GM12878 (cell line): Measurements from ENCODE around the gene GRIK2. TPM values are rescaled to one million over a fixed set of nuclear protein-coding genes. Genes with fewer than 3 reads are reported as not detected.

Experiments
- ATAC-seq: fragments of 200-7000 bp; cut with Tn5 transposase; 3 replicates; pipeline ENCODE4 v1.9.1; 2020; ENCODE audit warnings: mild to moderate bottlenecking, moderate library complexity
- BruUV-seq: library from RNA; stranded (reverse); fragments of 400-500 nt; replicated peaks from 2 replicates; lab custom pipeline; 2021; lab: Mats Ljungman, UMichigan
- CTCF ChIA-PET: fragments of 300-600 bp; sonication (Branson Sonifier 250); formaldehyde crosslinking; extraction: SDS; loops from one replicate; lab custom pipeline; 2021; ENCODE audit warnings: inconsistent platforms; lab: Yijun Ruan, JAX
- POLR2A ChIA-PET: fragments of 350-600 bp; formaldehyde crosslinking; extraction: SDS; loops from one replicate; lab custom pipeline; 2021; ENCODE audit warnings: inconsistent platforms; lab: Charles Lee
- RAD21 ChIA-PET: fragments of 300-600 bp; sonication (Branson Sonifier 250); formaldehyde crosslinking; loops from one replicate; lab custom pipeline; 2023; ENCODE audit warnings: antibody characterized with exemption; ENCODE audit not compliant: unreplicated experiment; lab: Charles Lee
- SMC1A ChIA-PET: fragments of 300-600 bp; sonication (Branson Sonifier 250); formaldehyde crosslinking; loops from one replicate; lab custom pipeline; 2023; ENCODE audit not compliant: unreplicated experiment, uncharacterized antibody; lab: Charles Lee
- DNase-seq: peaks from one replicate; pipeline ENCODE4 v3.0.0-alpha.2; 2011; ENCODE audit warnings: low read depth, low spot score
- FAIRE-seq: peaks from 3 replicates; lab custom pipeline; 2011; peaks lifted over from hg19 to GRCh38; lab: Jason Lieb, UNC
- H2AFZ ChIP-seq: 2 replicates; pipeline ENCODE4 v1.6.0; 2011; ENCODE audit warnings: low read depth, low read length, control low read depth; ENCODE audit not compliant: control insufficient read depth
- H3K27ac ChIP-seq: 2 replicates; pipeline ENCODE4 v1.5.1; 2011; ENCODE audit warnings: control low read depth; ENCODE audit not compliant: control insufficient read depth, insufficient read depth
- H3K27me3 ChIP-seq, 2 experiments: replicated peaks in 1 of 2; 2 replicates each; pipeline versions ENCODE4 v1.6.0 to v1.6.1; 2011; ENCODE audit warnings: low read length in 1 of 2; ENCODE audit not compliant: control insufficient read depth in 2 of 2, insufficient read depth in 2 of 2
- H3K36me3 ChIP-seq, 2 experiments: 2 replicates each; pipeline ENCODE4 v1.5.1; 2011; ENCODE audit warnings: low read length in 1 of 2; ENCODE audit not compliant: control insufficient read depth in 2 of 2, insufficient read depth in 2 of 2
- H3K4me1 ChIP-seq: 2 replicates; pipeline ENCODE4 v1.6.1; 2011; ENCODE audit warnings: mild to moderate bottlenecking, low read length, moderate library complexity, mixed read lengths; ENCODE audit not compliant: control insufficient read depth, insufficient read depth
- H3K4me2 ChIP-seq: 2 replicates; pipeline ENCODE4 v1.6.0; 2011; ENCODE audit warnings: control low read depth; ENCODE audit not compliant: control insufficient read depth, insufficient read depth
- H3K4me3 ChIP-seq: fragments of 200-600 bp; sonication (generic); 2 replicates; pipeline ENCODE4 v1.5.1; 2016
- H3K79me2 ChIP-seq: 2 replicates; pipeline ENCODE4 v1.6.0; 2011; ENCODE audit warnings: low read length; ENCODE audit not compliant: control insufficient read depth, insufficient read depth
- H3K9ac ChIP-seq: 2 replicates; pipeline ENCODE4 v1.8.0; 2011; ENCODE audit warnings: low read length, control low read depth, mixed read lengths; ENCODE audit not compliant: control insufficient read depth, insufficient read depth
- H3K9me3 ChIP-seq: replicated peaks from 3 replicates; pipeline ENCODE4 v1.5.1; 2011; ENCODE audit warnings: mild to moderate bottlenecking, low read length; ENCODE audit not compliant: control insufficient read depth, insufficient read depth
- H4K20me1 ChIP-seq: 2 replicates; pipeline ENCODE4 v1.6.0; 2011; ENCODE audit not compliant: control insufficient read depth, insufficient read depth
- BCLAF1 ChIP-seq: fragments of 450-650 bp; IDR thresholded peaks from 2 replicates; pipeline ENCODE4 v1.6.1; 2017; ENCODE audit warnings: antibody characterized with exemption, mild to moderate bottlenecking, moderate library complexity
- CBFB ChIP-seq: IDR thresholded peaks from 2 replicates; pipeline ENCODE4 v1.6.1; 2016; ENCODE audit warnings: antibody characterized with exemption, low read depth
- CREB1 ChIP-seq: IDR thresholded peaks from 2 replicates; pipeline ENCODE4 v1.6.1; 2012; ENCODE audit warnings: low read depth, mild to moderate bottlenecking, inconsistent platforms
- EGR1 ChIP-seq, 2 experiments: IDR thresholded peaks; 1 replicate in 1 of 2; 2 replicates in 1 of 2; pipeline ENCODE4 v1.6.1; 2011 to 2012; ENCODE audit warnings: low read depth in 2 of 2, low read length in 2 of 2, borderline replicate concordance in 1 of 2, mild to moderate bottlenecking in 1 of 2, moderate library complexity in 1 of 2
- FOS ChIP-seq: IDR thresholded peaks from 3 replicates; pipeline ENCODE4 v1.6.1; 2011; ENCODE audit warnings: borderline replicate concordance; ENCODE audit not compliant: insufficient read length; ENCODE audit errors: extremely low read depth
- KAT2A ChIP-seq: conservative IDR thresholded peaks from 2 replicates; pipeline ENCODE4 v1.6.1; 2011; ENCODE audit warnings: low read depth, low read length; ENCODE audit not compliant: control insufficient read depth
- RAD51 ChIP-seq: fragments of 450-650 bp; IDR thresholded peaks from 2 replicates; pipeline ENCODE4 v1.6.1; 2016; ENCODE audit warnings: moderate library complexity, mild to moderate bottlenecking, inconsistent platforms
- TCF7 ChIP-seq: IDR thresholded peaks from 2 replicates; pipeline ENCODE4 v1.6.1; 2014; ENCODE audit warnings: antibody characterized with exemption, borderline replicate concordance
- WGBS: methylation state at CpG from one replicate; pipeline ENCODE4 v1.1.6; 2016; ENCODE audit warnings: low lambda C conversion rate; ENCODE audit not compliant: insufficient replicate concordance, insufficient coverage; ENCODE audit errors: missing lambda C conversion rate; 5-methylcytosine and 5-hydroxymethylcytosine counted together
- in situ Hi-C: fragments of 300-500 bp; cut with MboI; formaldehyde crosslinking; loops from 9 replicates; pipeline ENCODE4 v1.14.3; 2018; ENCODE audit warnings: mixed read lengths
- intact Hi-C: fragments of 100-400 bp; cut with micrococcal nuclease; formaldehyde crosslinking; loops from one replicate; pipeline ENCODE4 v1.14.2; 2022; ENCODE audit not compliant: unreplicated experiment
- polyA plus RNA-seq, 11 experiments: library from polyadenylated mRNA; depleted of rRNA in 4 of 11; unstranded in 6 of 11; stranded (reverse) in 5 of 11; fragments of >200 nt; fragmentation: Nextera tagmentation in 4 of 11; fragmentation: Illumina TruSeq in 1 of 11; extraction: Ambion mirVana in 4 of 11; extraction: Trizol in 1 of 11; gene quantifications; 1 replicate in 1 of 11; 2 replicates in 10 of 11; pipeline versions ENCODE4 v1.2.1 to v1.2.3, GENCODE V29; 2011 to 2016; ENCODE audit warnings: inconsistent platforms in 2 of 11, missing spikeins in 2 of 11, low read depth in 1 of 11
- total RNA-seq, 4 experiments: library from RNA; depleted of rRNA in 3 of 4; stranded (reverse); fragments of >200 nt in 3 of 4; fragmentation: Illumina TruSeq in 1 of 4; extraction: Trizol in 1 of 4; gene quantifications; 2 replicates each; pipeline versions ENCODE4 v1.2.1 to v1.2.3, GENCODE V29; 2013 to 2021

Gene GRIK2
- total and polyA plus RNA-seq, 10 of the 15 experiments (the other 5 are each of a cell fraction or from before 2014, with no cell fraction given) = not detected

- TF ChIP-seq BCLAF1 = no peak
- no peak for TF ChIP-seq RAD51
Observed at GRCh38 chr6:101907356-101908217, 514.1 kb downstream of the GRIK2 start (continued).

GRCh38 chr6:101909366-101909765 is 515.9 kb downstream of the GRIK2 start:
- H4K20me1 ChIP-seq = no peaks in the 10 kb centered on the region
- H3K9me3 ChIP-seq = no peaks in the 10 kb centered on the region
- H3K9ac ChIP-seq = no peak overlapping the region
- intact Hi-C loops = no loop called here
- no peaks in the 10 kb centered on the region for H3K79me2 ChIP-seq
- FAIRE-seq = no peak
- CTCF ChIA-PET = interaction anchor here (0.7 kb wide), 1 partner anchor 64 kb away, joined by 3 read pairs; no protein-coding TSS in a partner anchor
- ATAC-seq = no peak
- SMC1A ChIA-PET = no interaction called here
- in situ Hi-C loops = no loop called here
- POLR2A ChIA-PET = no interaction called here
- no peak for DNase-seq
- H3K36me3 ChIP-seq = no peaks in the 10 kb centered on the region
- H3K27ac ChIP-seq = no peak overlapping the region
- RAD21 ChIA-PET = no interaction called here
- no peaks in the 10 kb centered on the region for H3K27me3 ChIP-seq
- TF ChIP-seq CBFB (no peak), CREB1 (no peak), TCF7 (no peak), EGR1 (IDR thresholded peaks at IDR 0.05; ENCODE audit: borderline replicate concordance in 1 of 2, low read depth in 2 of 2, low read length in 2 of 2) (no peak), KAT2A (no peak), FOS (no peak)
- WGBS = 0% methylated on average over 1 of the region's 1 CpG
- no peak overlapping the region for H3K4me2 ChIP-seq
- BruUV-seq = no TSS peak
- H3K4me1 ChIP-seq = no peaks in the 10 kb centered on the region
- H2AFZ ChIP-seq = no peak overlapping the region
- H3K4me3 ChIP-seq = no peak overlapping the region
